Uterus (tissue), 2 donors: Measurements from ENCODE around the gene CD200R1L.

Source experiments
- POLR2A ChIP-seq, 2 donors: fragments of 450-650 bp; IDR thresholded peaks; one replicate each; pipeline ENCODE4 v1.6.1; 2016; ENCODE audit warnings: antibody characterized with exemption in 2 of 2, mild to moderate bottlenecking in 1 of 2, moderate library complexity in 1 of 2
- TF ChIP-seq, protein P1 (sequence below), 4 experiments: fragments of 200-600 bp in 2 of 4; fragments of 450-650 bp in 2 of 4; sonication (generic) in 2 of 4; IDR thresholded peaks; one replicate each; pipeline ENCODE4 v1.5.1; 2016 to 2019; ENCODE audit warnings: antibody characterized with exemption in 4 of 4, mild to moderate bottlenecking in 2 of 4, moderate library complexity in 1 of 4

DNA sequence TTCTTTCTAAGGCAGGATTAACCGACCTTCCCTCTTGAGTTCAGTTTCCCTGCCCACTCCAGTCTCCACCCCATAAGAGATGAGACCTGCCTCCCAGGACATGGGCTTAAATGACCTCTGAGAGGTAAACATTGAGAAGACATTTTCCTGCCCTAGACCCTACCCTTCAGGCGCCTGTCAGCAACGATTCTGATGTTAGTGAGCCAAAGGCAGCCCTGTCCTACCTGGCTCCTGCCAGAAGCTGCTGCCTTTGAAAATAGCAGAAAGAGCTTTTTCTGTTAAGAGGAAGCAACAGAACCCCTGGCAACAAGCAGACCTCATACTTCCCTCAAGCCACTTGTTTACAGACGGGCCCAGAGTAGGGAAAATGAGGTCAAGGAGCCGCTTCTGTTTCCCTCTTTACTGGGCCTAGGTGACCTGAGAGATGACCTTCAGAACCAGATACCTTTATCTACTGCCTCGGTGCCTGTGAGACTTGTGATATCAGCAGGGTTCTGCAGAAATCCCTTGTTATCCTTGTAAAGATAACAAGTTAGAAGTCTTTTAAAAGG is 52.0 kb downstream of the CD200R1L start:
- TF ChIP-seq, protein P1, sequence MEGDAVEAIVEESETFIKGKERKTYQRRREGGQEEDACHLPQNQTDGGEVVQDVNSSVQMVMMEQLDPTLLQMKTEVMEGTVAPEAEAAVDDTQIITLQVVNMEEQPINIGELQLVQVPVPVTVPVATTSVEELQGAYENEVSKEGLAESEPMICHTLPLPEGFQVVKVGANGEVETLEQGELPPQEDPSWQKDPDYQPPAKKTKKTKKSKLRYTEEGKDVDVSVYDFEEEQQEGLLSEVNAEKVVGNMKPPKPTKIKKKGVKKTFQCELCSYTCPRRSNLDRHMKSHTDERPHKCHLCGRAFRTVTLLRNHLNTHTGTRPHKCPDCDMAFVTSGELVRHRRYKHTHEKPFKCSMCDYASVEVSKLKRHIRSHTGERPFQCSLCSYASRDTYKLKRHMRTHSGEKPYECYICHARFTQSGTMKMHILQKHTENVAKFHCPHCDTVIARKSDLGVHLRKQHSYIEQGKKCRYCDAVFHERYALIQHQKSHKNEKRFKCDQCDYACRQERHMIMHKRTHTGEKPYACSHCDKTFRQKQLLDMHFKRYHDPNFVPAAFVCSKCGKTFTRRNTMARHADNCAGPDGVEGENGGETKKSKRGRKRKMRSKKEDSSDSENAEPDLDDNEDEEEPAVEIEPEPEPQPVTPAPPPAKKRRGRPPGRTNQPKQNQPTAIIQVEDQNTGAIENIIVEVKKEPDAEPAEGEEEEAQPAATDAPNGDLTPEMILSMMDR (IDR thresholded peaks at IDR 0.05): no peak
- no peak for TF ChIP-seq POLR2A (IDR thresholded peaks at IDR 0.05)
